Neural progenitor cell (in vitro differentiated cells): ENCODE results near the gene PDE3B.

Experiments used
- EZH2 ChIP-seq: fragments of 200-600 bp; sonication (generic); IDR thresholded peaks from 2 replicates; pipeline ENCODE4 v1.6.1; 2017; ENCODE audit warnings: antibody characterized with exemption, mild to moderate bottlenecking, moderate library complexity
- EZH2phosphoT487 ChIP-seq: fragments of 200-600 bp; sonication (generic); IDR thresholded peaks from 2 replicates; pipeline ENCODE4 v1.6.1; 2017; ENCODE audit warnings: antibody characterized with exemption
- TF ChIP-seq, protein P1 (sequence below): fragments of 200-600 bp; sonication (generic); IDR thresholded peaks from 2 replicates; pipeline ENCODE4 v1.5.1; 2017; ENCODE audit warnings: antibody characterized with exemption, mild to moderate bottlenecking

- TF ChIP-seq, protein P1, sequence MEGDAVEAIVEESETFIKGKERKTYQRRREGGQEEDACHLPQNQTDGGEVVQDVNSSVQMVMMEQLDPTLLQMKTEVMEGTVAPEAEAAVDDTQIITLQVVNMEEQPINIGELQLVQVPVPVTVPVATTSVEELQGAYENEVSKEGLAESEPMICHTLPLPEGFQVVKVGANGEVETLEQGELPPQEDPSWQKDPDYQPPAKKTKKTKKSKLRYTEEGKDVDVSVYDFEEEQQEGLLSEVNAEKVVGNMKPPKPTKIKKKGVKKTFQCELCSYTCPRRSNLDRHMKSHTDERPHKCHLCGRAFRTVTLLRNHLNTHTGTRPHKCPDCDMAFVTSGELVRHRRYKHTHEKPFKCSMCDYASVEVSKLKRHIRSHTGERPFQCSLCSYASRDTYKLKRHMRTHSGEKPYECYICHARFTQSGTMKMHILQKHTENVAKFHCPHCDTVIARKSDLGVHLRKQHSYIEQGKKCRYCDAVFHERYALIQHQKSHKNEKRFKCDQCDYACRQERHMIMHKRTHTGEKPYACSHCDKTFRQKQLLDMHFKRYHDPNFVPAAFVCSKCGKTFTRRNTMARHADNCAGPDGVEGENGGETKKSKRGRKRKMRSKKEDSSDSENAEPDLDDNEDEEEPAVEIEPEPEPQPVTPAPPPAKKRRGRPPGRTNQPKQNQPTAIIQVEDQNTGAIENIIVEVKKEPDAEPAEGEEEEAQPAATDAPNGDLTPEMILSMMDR: no peak
- TF ChIP-seq EZH2 (no peak), EZH2phosphoT487 (no peak)
These were observed 241.2 kb downstream of the PDE3B start for GRCh38 chr11:14884667-14885273.
